ENCODE measurements around the gene LYPLA2. TPM values are rescaled to one million over a fixed set of nuclear protein-coding genes. Genes with fewer than 3 reads are reported as not detected.

LYPLA2 gene
- total RNA-seq (2014; rRNA removed; shearing (Covaris generic)) (48.1 and 58.4 TPM in 2 replicates), polyA plus RNA-seq (2016; fragmentation: Nextera tagmentation; extraction: Ambion mirVana) (46.3 and 48.2 TPM in 2 replicates)

DNA sequence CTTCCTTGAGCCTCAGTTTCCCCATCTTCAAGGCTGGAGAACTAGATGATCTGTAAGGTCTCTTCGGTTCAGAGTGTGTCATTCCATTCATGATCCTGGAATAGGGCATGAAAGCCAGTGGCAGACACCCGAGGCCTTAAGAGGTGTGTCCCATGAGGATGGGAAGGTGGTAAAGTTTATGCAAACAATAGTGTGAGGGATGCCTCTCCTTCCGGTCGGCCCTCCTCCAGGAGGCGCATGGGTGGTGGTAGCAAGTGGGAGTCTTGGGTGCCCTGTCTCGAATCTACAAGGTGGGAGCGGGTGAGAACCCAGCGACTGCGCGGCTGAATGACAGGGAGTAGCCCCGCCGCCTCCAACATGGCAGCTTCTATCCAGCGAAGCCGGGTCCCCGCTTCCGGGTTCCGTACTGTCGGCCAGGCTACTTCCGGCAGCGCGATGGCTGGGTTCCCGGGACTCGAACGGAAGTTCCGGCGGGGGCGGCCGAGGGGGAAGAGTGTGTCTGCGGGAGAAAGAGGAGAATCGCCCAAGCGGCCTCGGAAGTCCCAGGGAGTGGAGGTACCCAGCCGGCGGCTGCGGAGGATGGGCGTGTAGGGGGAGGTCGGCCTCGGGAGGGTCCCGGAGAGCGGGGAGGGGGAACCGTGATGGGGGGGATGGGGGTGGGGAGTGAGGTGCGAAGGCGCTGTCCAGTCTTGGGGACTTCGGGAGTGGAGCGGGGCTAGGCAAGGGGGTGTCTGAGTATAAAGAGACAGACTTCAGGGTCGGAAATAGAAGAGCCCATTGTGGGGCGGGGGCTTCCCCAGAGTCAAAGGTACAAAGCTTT, at the start of gene LYPLA2:
Gene LYPLA2, plus strand, starts transcription at position 450 of the 820 bp plus-strand sequence. CDS start 1,538 bp downstream, outside the sequence.
- Histone ChIP-seq H3K27me3 (replicated peaks; ENCODE audit: insufficient read depth) (no peaks in the 10 kb centered on the region), H3K4me1 (ENCODE audit: insufficient read depth) (peaks cover 10% of the 10 kb centered on the region), H3K9ac (peak within 1 kb of the TSS; percentile 85), H3K9me3 (ENCODE audit: low read depth) (no peaks in the 10 kb centered on the region), H3K4me3 (peak within 1 kb of the TSS; percentile 97), H3K9me2 (ENCODE audit: insufficient read depth) (no peaks in the 10 kb centered on the region), H3F3A (ENCODE audit: insufficient read depth) (peaks cover 24% of the 10 kb centered on the region), H3K36me3 (ENCODE audit: low read depth) (peaks cover 17% of the 10 kb centered on the region), H3K27ac (peak within 1 kb of the TSS; percentile 62), H3K4me2 (ENCODE audit: unreplicated experiment) (peak within 1 kb of the TSS; percentile 94), H4K20me1 (ENCODE audit: insufficient read depth) (no peaks in the 10 kb centered on the region), H2AFZ (peak within 1 kb of the TSS; percentile 85), H3K79me2 (ENCODE audit: insufficient read depth) (peaks cover 38% of the 10 kb centered on the region)
- WGBS, 2 experiments (ENCODE audit: low coverage in 1 of 2, low lambda C conversion rate in 2 of 2, missing lambda C conversion rate in 2 of 2): 2% methylated on average over 36 to 47 of the region's 47 CpGs
- TF ChIP-seq EZH2 (IDR thresholded peaks at IDR 0.05; ENCODE audit: insufficient read depth, poor library complexity, severe bottlenecking) (no peak), EZH2phosphoT487 (IDR thresholded peaks at IDR 0.05; ENCODE audit: insufficient read depth, low read depth) (no peak)
- in situ Hi-C loops (cut with MboI): no loop called here
- peak; percentile 98 for DNase-seq

DNA sequence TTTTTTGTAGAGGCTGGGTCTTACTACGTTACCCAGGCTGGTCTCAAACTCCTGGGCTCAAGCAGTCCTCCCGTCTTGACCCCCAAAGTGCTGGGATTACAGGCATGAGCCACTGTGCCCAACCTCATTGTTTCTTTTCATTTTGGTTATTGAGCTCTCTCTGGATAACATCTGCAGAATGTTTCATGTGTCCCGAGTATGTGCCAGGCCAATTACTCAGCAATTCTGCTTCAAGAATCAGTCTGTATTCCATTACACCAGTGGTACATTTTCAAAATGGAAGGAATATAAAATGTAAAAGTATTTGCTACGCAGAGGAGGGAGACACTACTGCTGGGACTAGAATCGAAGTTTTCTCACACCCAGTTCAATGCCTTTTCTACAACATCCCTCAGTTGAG, 49.3 kb upstream of the LYPLA2 start:
- Histone ChIP-seq H2AFZ (no peak overlapping the region), H3K4me1 (ENCODE audit: insufficient read depth) (peaks cover 23% of the 10 kb centered on the region), H3F3A (ENCODE audit: insufficient read depth) (peaks cover 36% of the 10 kb centered on the region), H3K9me2 (ENCODE audit: insufficient read depth) (no peaks in the 10 kb centered on the region), H3K27me3 (replicated peaks; ENCODE audit: insufficient read depth) (no peaks in the 10 kb centered on the region), H3K27ac (peak overlapping the region; percentile 75), H3K9ac (no peak overlapping the region), H3K4me3 (no peak overlapping the region), H3K9me3 (ENCODE audit: low read depth) (no peaks in the 10 kb centered on the region), H3K79me2 (ENCODE audit: insufficient read depth) (peaks cover 88% of the 10 kb centered on the region), H3K36me3 (ENCODE audit: low read depth) (peaks cover 11% of the 10 kb centered on the region; the same call in 1 of the 2 replicates), H3K4me2 (ENCODE audit: unreplicated experiment) (no peak overlapping the region), H4K20me1 (ENCODE audit: insufficient read depth) (peaks cover 2% of the 10 kb centered on the region; the same call in 1 of the 2 replicates)
- TF ChIP-seq EZH2 (IDR thresholded peaks at IDR 0.05; ENCODE audit: insufficient read depth, poor library complexity, severe bottlenecking) (no peak), EZH2phosphoT487 (IDR thresholded peaks at IDR 0.05; ENCODE audit: insufficient read depth, low read depth) (no peak)
- 52 to 57% methylated on average over 5 of the region's 5 CpGs for WGBS, 2 experiments (ENCODE audit: low coverage in 1 of 2, low lambda C conversion rate in 2 of 2, missing lambda C conversion rate in 2 of 2)
- in situ Hi-C loops (cut with MboI): no loop called here
- peak; percentile 34 for DNase-seq

- in situ Hi-C loops (cut with MboI): no loop called here
These were observed 48.2 kb upstream of the LYPLA2 start for GRCh38 chr1:23742670-23743286.

More at GRCh38 chr1:23742670-23743286, 48.2 kb upstream of the LYPLA2 start:
- Histone ChIP-seq H3K36me3 (ENCODE audit: low read depth) (peaks cover 11% of the 10 kb centered on the region; the same call in 1 of the 2 replicates), H3K4me2 (ENCODE audit: unreplicated experiment) (peak overlapping the region; percentile 94), H3K9ac (peak overlapping the region; percentile 90), H3K9me2 (ENCODE audit: insufficient read depth) (no peaks in the 10 kb centered on the region), H3F3A (ENCODE audit: insufficient read depth) (peaks cover 42% of the 10 kb centered on the region), H3K27me3 (replicated peaks; ENCODE audit: insufficient read depth) (no peaks in the 10 kb centered on the region), H3K4me3 (peak overlapping the region; percentile 90), H3K79me2 (ENCODE audit: insufficient read depth) (peaks cover 90% of the 10 kb centered on the region), H3K9me3 (ENCODE audit: low read depth) (no peaks in the 10 kb centered on the region), H4K20me1 (ENCODE audit: insufficient read depth) (peaks cover 13% of the 10 kb centered on the region), H3K27ac (peak overlapping the region; percentile 75), H3K4me1 (ENCODE audit: insufficient read depth) (peaks cover 35% of the 10 kb centered on the region), H2AFZ (peak overlapping the region; percentile 85)
- peak; percentile 68 for DNase-seq
- TF ChIP-seq EZH2 (IDR thresholded peaks at IDR 0.05; ENCODE audit: insufficient read depth, poor library complexity, severe bottlenecking) (no peak), EZH2phosphoT487 (IDR thresholded peaks at IDR 0.05; ENCODE audit: insufficient read depth, low read depth) (no peak)
- 10 to 11% methylated on average over 23 to 26 of the region's 28 CpGs for WGBS, 2 experiments (ENCODE audit: low coverage in 1 of 2, low lambda C conversion rate in 2 of 2, missing lambda C conversion rate in 2 of 2)

All from GM23248 (cell line).